Hepatic stellate cell (primary cell): ENCODE data around the gene TULP3.

ENCODE experiments used
- DNase-seq: peaks from one replicate; pipeline ENCODE4 v3.0.0; 2011; ENCODE audit warnings: low spot score

Gene TULP3

DNA sequence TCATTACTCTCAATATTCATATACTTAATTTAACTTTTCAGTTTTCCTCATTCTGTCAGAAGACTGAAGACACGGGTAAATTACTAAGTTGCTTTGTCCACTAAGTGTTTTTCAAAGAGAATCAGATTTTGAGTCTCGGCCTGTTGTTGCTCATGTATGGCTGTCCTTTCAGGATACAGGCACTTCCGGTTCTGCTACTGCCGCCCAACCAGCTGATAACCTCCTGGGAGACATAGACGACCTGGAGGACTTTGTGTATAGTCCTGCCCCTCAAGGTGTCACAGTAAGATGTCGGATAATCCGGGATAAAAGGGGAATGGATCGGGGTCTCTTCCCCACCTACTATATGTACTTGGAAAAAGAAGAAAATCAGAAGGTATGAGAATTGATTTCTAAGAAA lies 40.2 kb downstream of the TULP3 start:
- DNase-seq, result no peak

- DNase-seq, result no peak
Observed at GRCh38 chr12:2933586-2933985, 42.9 kb downstream of the TULP3 start.

- DNase-seq, result no peak
Observed at GRCh38 chr12:2934371-2934770, 43.7 kb downstream of the TULP3 start.

- DNase-seq, result no peak
Observed at GRCh38 chr12:2936301-2936700, 45.6 kb downstream of the TULP3 start.

- no peak for DNase-seq
Observed at GRCh38 chr12:2937500-2937899, 46.8 kb downstream of the TULP3 start.

DNA sequence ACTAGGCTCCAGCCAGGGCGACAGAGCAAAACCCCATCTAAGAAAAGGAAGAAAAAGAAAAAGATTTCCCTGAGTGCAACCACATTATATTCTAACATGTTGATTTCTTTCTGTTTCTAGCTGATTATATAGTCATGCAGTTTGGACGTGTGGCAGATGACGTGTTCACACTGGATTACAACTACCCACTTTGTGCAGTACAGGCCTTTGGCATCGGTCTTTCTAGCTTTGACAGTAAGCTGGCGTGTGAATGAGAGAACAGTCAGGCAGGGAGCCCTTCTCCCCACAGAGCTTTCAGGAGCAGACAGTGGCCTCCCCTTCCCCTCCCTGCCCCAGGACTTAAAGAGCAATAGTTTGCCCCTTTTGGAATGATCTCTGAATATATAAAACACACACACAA lies 48.5 kb downstream of the TULP3 start:
- no peak for DNase-seq

DNA sequence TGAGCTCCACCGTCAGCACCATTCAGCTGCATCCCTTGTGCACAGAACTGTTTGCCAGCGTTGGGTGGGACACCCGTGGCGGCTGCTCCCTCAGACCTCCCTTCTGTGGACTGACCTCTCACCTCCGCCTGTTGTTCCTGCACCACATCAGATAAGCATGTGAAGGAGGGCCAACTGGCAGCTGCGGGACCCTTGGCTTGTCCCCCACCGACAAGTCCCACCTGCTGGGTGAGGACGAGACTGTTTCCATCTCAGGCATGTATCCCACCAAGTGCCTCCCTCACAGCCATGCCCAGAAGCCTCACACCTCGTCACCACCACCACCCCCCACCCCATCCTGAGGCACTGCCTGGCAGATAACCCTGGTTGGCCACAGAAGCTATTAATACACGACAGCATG lies 49.9 kb downstream of the TULP3 start:
- no peak for DNase-seq

GRCh38 chr12:2941524-2941923 lies 50.8 kb downstream of the TULP3 start:
- DNase-seq, result no peak

- no peak for DNase-seq
Observed at GRCh38 chr12:2944401-2945047, 53.8 kb downstream of the TULP3 start.

DNA sequence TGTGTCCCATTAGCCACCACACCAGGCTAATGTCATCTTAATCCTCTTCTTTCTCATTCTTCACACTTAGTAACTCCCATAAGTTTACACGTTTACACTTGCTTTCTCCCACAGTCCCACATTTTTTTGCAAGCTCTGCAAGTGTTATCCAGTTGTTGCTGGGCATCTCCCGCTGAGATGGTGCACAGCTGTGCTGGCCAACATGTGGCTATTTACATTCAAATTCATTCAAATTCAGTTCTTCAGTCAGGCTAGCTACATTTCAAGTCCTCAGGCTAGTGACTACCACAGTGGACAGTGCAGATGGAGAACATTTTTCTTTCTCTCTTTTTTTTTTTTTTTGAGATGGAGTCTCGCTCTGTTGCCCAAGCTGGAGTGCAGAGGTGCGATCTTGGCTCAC lies 58.7 kb downstream of the TULP3 start:
- DNase-seq, result no peak

DNA sequence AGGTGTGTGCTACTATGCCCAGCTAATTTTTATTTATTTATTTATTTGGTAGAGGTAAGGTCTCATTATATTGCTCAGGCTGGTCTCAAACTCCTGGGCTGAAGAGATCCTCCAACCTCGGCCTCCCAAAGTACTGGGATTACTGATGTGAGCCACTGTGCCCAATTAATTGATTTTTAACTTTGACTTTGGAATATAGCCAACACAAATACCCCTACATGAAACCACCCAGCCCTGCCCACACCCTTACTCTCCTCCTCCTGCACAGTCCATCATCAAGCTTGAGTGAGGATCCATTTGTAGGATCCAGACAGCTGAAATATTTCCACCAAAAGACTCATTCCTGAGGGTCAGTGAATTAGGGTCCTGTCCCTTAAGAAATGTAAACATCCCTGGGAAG lies 65.2 kb downstream of the TULP3 start:
- no peak for DNase-seq

DNA sequence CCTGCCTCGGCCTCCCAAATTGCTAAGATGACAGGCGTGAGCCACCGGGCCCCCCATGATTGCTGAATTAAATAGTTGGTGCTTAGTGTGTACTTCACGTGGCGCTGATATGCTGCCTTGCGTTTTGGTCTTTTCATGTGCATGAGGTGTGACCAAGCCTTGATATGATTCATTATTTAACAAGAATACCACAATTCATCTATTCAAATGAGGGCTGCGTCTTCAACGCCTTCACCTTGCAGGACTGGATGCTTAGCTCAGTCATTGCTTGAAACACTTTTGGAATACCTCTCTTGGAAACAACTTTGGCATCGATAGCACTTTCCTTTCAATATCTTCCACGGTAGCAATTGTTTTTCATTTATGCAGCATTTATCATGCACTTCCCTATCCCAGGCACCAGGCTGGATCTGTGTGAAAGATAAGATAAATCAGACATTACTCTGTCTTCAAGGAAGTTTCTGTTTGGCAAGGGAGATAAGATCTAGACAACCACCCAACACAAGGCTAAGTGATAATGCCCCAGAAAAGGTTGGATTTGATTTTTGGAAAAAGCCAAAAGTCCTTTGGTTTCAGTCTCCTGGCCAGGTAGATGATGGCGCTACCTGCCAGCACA lies 67.2 kb downstream of the TULP3 start:
- DNase-seq, result no peak

- peak; percentile 95 for DNase-seq
Observed at GRCh38 chr12:2958432-2959191, 67.9 kb downstream of the TULP3 start.

DNA sequence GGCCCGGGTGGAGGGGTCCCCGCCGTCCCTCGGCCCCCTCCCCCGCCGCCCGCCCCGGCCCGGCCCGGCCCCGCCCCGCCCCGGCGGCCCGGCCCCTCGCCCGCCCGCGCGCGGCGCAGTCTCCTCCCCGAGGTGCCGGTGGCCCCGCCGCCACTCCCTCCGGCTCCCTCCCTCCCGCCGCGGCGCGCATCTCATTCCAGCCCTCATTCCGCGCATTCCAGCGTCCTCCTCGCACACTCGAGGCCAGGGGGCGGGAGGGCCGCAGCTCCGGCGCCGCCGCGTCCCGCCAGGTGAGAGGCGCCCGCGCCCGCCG lies 68.5 kb downstream of the TULP3 start, which contains the start of gene TEAD4:
TEAD4 (plus strand) TSS at position 206 of the 313 bp plus-strand sequence.
- DNase-seq, result peak; percentile 96

- peak; percentile 87 for DNase-seq
Observed at GRCh38 chr12:2959505-2960389, 69.1 kb downstream of the TULP3 start.

GRCh38 chr12:2960390-2960956 lies 69.8 kb downstream of the TULP3 start:
- peak; percentile 37 for DNase-seq

GRCh38 chr12:2960996-2961616 lies 70.4 kb downstream of the TULP3 start:
- no peak for DNase-seq

GRCh38 chr12:2961705-2962104 lies 71.0 kb downstream of the TULP3 start:
- DNase-seq, result no peak

DNA sequence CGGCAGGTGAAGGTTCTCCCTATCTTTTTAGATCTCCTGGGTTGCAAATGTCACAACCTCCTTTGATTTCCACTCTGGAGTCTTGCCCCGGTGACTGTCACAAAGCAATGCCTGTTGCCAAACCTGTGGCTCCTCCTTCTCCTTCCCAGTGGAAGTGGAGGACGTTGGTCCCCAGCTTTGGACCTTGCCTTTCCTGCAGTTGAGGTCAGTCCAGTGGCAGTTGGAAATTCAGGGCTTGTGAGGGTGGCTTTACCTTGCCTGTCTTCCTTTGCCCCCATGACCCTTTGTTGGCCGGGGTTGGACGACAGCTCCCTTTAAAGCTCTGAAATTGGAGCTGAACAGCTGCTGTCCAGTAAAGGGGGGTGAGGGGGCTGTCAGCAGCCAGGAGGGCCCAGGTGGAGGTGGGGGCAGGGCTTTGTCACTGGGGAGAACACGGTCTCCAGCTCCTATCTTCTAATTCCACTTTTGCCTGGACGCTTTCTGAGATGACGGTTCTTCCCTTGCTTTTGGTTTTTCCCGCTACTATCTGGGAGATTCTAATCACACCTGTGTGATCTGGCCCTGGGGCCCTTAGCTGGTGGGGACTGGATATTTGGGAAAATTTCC lies 72.6 kb downstream of the TULP3 start:
- DNase-seq, result no peak

GRCh38 chr12:2963760-2964292 lies 73.1 kb downstream of the TULP3 start:
- DNase-seq, result no peak

GRCh38 chr12:2967651-2968050 lies 77.0 kb downstream of the TULP3 start:
- DNase-seq, result no peak
